Left renal cortex interstitium (tissue), 4 donors: Measurements from ENCODE around the gene MRFAP1. TPM values are rescaled to one million over a fixed set of nuclear protein-coding genes. Genes with fewer than 3 reads are reported as not detected.

ENCODE experiments used
- DNase-seq, 4 donors: peaks; one replicate each; pipeline ENCODE4 v3.0.0-alpha.2; 2013; ENCODE audit warnings: low read depth in 4 of 4, low spot score in 2 of 4, missing footprints in 1 of 4
- polyA plus RNA-seq, 4 donors: library from polyadenylated mRNA; unstranded; fragments of 120-200 nt; gene quantifications; one replicate each; pipeline ENCODE4 v1.2.1, GENCODE V29; 2013; ENCODE audit not compliant: insufficient read length in 4 of 4

MRFAP1 gene
- polyA plus RNA-seq, 4 donors: 377 to 482 (median 442) TPM

GRCh38 chr4:6688879-6689505 lies 48.5 kb downstream of the MRFAP1 start:
- DNase-seq: no peak

DNA sequence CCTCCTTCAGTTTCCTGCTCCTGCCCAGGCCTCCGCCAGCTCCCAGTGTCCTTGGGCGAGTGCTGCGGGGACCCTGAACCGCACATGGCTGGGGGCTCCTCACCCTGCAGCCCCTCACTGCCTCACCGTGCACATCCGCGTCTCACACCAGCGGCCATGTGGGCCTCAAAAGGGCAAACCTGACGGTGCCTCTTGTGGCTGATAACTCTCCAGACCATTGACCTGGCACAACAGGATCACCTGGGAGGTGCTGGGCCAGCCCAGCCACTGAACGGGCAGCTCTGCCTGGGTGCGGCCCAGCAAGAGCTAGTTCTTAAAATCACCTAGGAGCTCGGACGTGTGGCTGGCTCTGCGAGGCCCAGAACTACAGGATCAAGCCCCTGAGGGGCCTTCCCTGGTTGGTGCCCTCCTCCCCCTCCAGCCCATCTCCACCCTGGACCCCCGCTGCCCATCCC lies 49.0 kb downstream of the MRFAP1 start:
- no peak for DNase-seq

Other genes with a start within 250 kb of the MRFAP1 start
- gene PPP2R2C, start 168.1 kb upstream of the MRFAP1 start, polyA plus RNA-seq: under 1 TPM; 0.35 to 0.66 (median 0.53) TPM
- gene MAN2B2, start 65.5 kb upstream of the MRFAP1 start, polyA plus RNA-seq: 10 to 100 TPM; 17.3 to 20.5 (median 19.3) TPM
- 10 to 100 TPM in 2 of 4 donors, 1 to 10 TPM in 2; 4.6 to 14.4 (median 9.7) TPM for gene S100P, start 53.2 kb downstream of the MRFAP1 start, polyA plus RNA-seq
- gene MRFAP1L1, start 69.2 kb downstream of the MRFAP1 start, polyA plus RNA-seq: 100 to 1,000 TPM; 114 to 156 (median 123) TPM
- 10 to 100 TPM; 11.3 to 18.3 (median 12.8) TPM for gene BLOC1S4, start 75.5 kb downstream of the MRFAP1 start, polyA plus RNA-seq
- 10 to 100 TPM; 36.4 to 43.8 (median 40.0) TPM for gene KIAA0232, start 142.0 kb downstream of the MRFAP1 start, polyA plus RNA-seq